GM08714 (cell line): Measurements from ENCODE around the gene FRS2.
"Not testable (repeated sequence)": the region's sequence is repeated elsewhere in the genome, so short reads cannot be mapped to it uniquely, and the experiment has no call there.

ENCODE experiments used
- H3K4me3 ChIP-seq: fragments of 200-500 bp; sonication (Bioruptor generic); 2 replicates; pipeline ENCODE4 v1.5.1; 2014; ENCODE audit warnings: mild to moderate bottlenecking, low read length, inconsistent platforms
- ZNF274 ChIP-seq: IDR thresholded peaks from 2 replicates; pipeline ENCODE4 v1.6.1; 2012; ENCODE audit warnings: mild to moderate bottlenecking, low read depth, low read length

Gene FRS2

GRCh38 chr12:69443916-69444315 lies 26.3 kb upstream of the FRS2 start:
- no peak overlapping the region for H3K4me3 ChIP-seq
- no peak for TF ChIP-seq ZNF274

- TF ChIP-seq ZNF274: no peak
- H3K4me3 ChIP-seq: no peak overlapping the region
Observed at GRCh38 chr12:69447892-69448291, 22.3 kb upstream of the FRS2 start.

- H3K4me3 ChIP-seq: not testable (repeated sequence)
Observed at GRCh38 chr12:69452598-69453132, 17.5 kb upstream of the FRS2 start.

GRCh38 chr12:69456239-69456638 lies 13.9 kb upstream of the FRS2 start:
- TF ChIP-seq ZNF274: no peak
- H3K4me3 ChIP-seq: no peak overlapping the region

GRCh38 chr12:69457433-69457832 lies 12.8 kb upstream of the FRS2 start:
- no peak overlapping the region for H3K4me3 ChIP-seq
- TF ChIP-seq ZNF274: no peak

- no peak for TF ChIP-seq ZNF274
- no peak overlapping the region for H3K4me3 ChIP-seq
Observed at GRCh38 chr12:69459477-69459876, 10.7 kb upstream of the FRS2 start.

- H3K4me3 ChIP-seq: no peak overlapping the region
- no peak for TF ChIP-seq ZNF274
Observed at GRCh38 chr12:69464428-69464827, 5.8 kb upstream of the FRS2 start.

GRCh38 chr12:69466867-69467266 lies 3.3 kb upstream of the FRS2 start:
- no peak overlapping the region for H3K4me3 ChIP-seq
- TF ChIP-seq ZNF274: no peak

- TF ChIP-seq ZNF274: no peak
- no peak overlapping the region for H3K4me3 ChIP-seq
Observed at GRCh38 chr12:69467366-69467765, 2.8 kb upstream of the FRS2 start.

- no peak overlapping the region for H3K4me3 ChIP-seq
- no peak for TF ChIP-seq ZNF274
Observed at GRCh38 chr12:69468237-69469026, 1.8 kb upstream of the FRS2 start.

GRCh38 chr12:69469854-69470188 lies 367 bp upstream of the FRS2 start:
- H3K4me3 ChIP-seq: peak overlapping the region; percentile 86
- no peak for TF ChIP-seq ZNF274

GRCh38 chr12:69471076-69471430 lies 865 bp downstream of the FRS2 start:
- H3K4me3 ChIP-seq: peak overlapping the region; percentile 86
- TF ChIP-seq ZNF274: no peak

- H3K4me3 ChIP-seq: peak overlapping the region; percentile 86; the same call in 1 of the 2 replicates
- TF ChIP-seq ZNF274: no peak
Observed at GRCh38 chr12:69471667-69472385, 1.6 kb downstream of the FRS2 start.

- H3K4me3 ChIP-seq: no peak overlapping the region
- TF ChIP-seq ZNF274: no peak
Observed at GRCh38 chr12:69473262-69473661, 3.1 kb downstream of the FRS2 start.

GRCh38 chr12:69474456-69474855 lies 4.3 kb downstream of the FRS2 start:
- H3K4me3 ChIP-seq: no peak overlapping the region
- TF ChIP-seq ZNF274: no peak
